CD4-positive, alpha-beta T cell (primary cell): Measurements from ENCODE around the gene POLR3G. TPM values are rescaled to one million over a fixed set of nuclear protein-coding genes. Genes with fewer than 3 reads are reported as not detected.

Experiments used
- ATAC-seq: fragments of 200-7000 bp; cut with Tn5 transposase; one replicate; pipeline ENCODE4 v1.10.0; 2022; ENCODE audit warnings: mild to moderate bottlenecking; ENCODE audit not compliant: poor library complexity
- CTCF ChIA-PET: fragments of 350-600 bp; sonication (Branson Sonifier 250); formaldehyde crosslinking; loops from one replicate; lab custom pipeline; 2021; ENCODE audit warnings: antibody characterized with exemption, inconsistent platforms; lab: Charles Lee
- POLR2A ChIA-PET: fragments of 350-600 bp; sonication (Branson Sonifier 250); formaldehyde crosslinking; loops from one replicate; lab custom pipeline; 2021; ENCODE audit warnings: antibody characterized with exemption, inconsistent platforms; lab: Charles Lee
- DNase-seq, 14 experiments: peaks; one replicate each; pipeline ENCODE4 v3.0.0-alpha.2; 2013 to 2020; ENCODE audit warnings: mixed read lengths in 2 of 14
- H3K27ac ChIP-seq, 2 donors: one replicate each; pipeline versions ENCODE4 v1.5.1 to v1.7.0; 2013; ENCODE audit warnings: low read length in 2 of 2, low read depth in 1 of 2, mild to moderate bottlenecking in 1 of 2
- H3K27me3 ChIP-seq, 2 experiments: 1 replicate in 1 of 2; 2 replicates in 1 of 2; pipeline versions ENCODE4 v1.6.1 to v1.7.0; 2013; ENCODE audit warnings: low read length in 2 of 2, control low read depth in 1 of 2, mild to moderate bottlenecking in 1 of 2, moderate library complexity in 1 of 2; ENCODE audit not compliant: insufficient read depth in 2 of 2, control insufficient read depth in 1 of 2
- H3K36me3 ChIP-seq: one replicate; pipeline ENCODE4 v1.6.1; 2013; ENCODE audit warnings: low read length, control low read depth; ENCODE audit not compliant: insufficient read depth
- H3K4me1 ChIP-seq: one replicate; pipeline ENCODE4 v1.6.1; 2013; ENCODE audit warnings: low read length, control low read depth; ENCODE audit not compliant: insufficient read depth
- H3K4me3 ChIP-seq: one replicate; pipeline ENCODE4 v1.5.1; 2013; ENCODE audit warnings: mild to moderate bottlenecking, low read length, moderate library complexity
- H3K9me3 ChIP-seq, 2 experiments: 1 replicate in 1 of 2; 2 replicates in 1 of 2; pipeline versions ENCODE4 v1.6.1 to v1.7.0; 2013; ENCODE audit warnings: low read length in 2 of 2, mild to moderate bottlenecking in 2 of 2, control low read depth in 1 of 2, moderate library complexity in 1 of 2; ENCODE audit not compliant: control insufficient read depth in 1 of 2, insufficient read depth in 1 of 2
- H3K27ac Mint-ChIP-seq: one replicate; pipeline ENCODE4 v1.8.0; 2020; ENCODE audit warnings: mixed read lengths
- H3K27me3 Mint-ChIP-seq: one replicate; pipeline ENCODE4 v1.8.0; 2021; ENCODE audit warnings: mixed read lengths
- H3K36me3 Mint-ChIP-seq: one replicate; pipeline ENCODE4 v1.8.0; 2021; ENCODE audit warnings: low read depth, mixed read lengths
- H3K4me1 Mint-ChIP-seq: one replicate; pipeline ENCODE4 v1.8.0; 2021; ENCODE audit warnings: low read depth, mixed read lengths
- H3K4me3 Mint-ChIP-seq: one replicate; pipeline ENCODE4 v1.8.0; 2020; ENCODE audit warnings: mild to moderate bottlenecking, mixed read lengths
- H3K9me3 Mint-ChIP-seq: one replicate; pipeline ENCODE4 v1.8.0; 2020; ENCODE audit warnings: mixed read lengths
- CTCF ChIP-seq: fragments of 200-600 bp; IDR thresholded peaks from one replicate; pipeline ENCODE4 v1.8.0; 2022; ENCODE audit warnings: antibody characterized with exemption, mild to moderate bottlenecking
- intact Hi-C, 2 experiments: fragments of 100-400 bp; cut with DNase I in 1 of 2; cut with micrococcal nuclease in 1 of 2; formaldehyde crosslinking; loops; one replicate each; pipeline versions ENCODE4 v1.15.1 to v1.9.0; 2023 to 2025; cut with DNase I, micrococcal nuclease
- total RNA-seq, 174 experiments: library from RNA in 2 of 174; stranded (reverse) in 2 of 174; gene quantifications; one replicate each; pipeline ENCODE4 v1.2.3 and lab custom pipeline; 2021 to 2026

POLR3G gene
- total RNA-seq, 2 experiments from 2014 or later = 0.80 to 2.3 TPM

- Histone ChIP-seq H3K4me1 (peaks cover 2% of the 10 kb centered on the region), H3K9me3 (no peaks in the 10 kb centered on the region), H3K36me3 (no peaks in the 10 kb centered on the region), H3K4me3 (no peak overlapping the region), H3K27me3 (peaks cover 11 to 26% of the 10 kb centered on the region in 2 experiments), H3K27ac (no peak overlapping the region)
- Mint-ChIP-seq H3K27ac (no peak overlapping the region), H3K4me1 (no peaks in the 10 kb centered on the region), H3K27me3 (peaks cover 57% of the 10 kb centered on the region), H3K9me3 (no peaks in the 10 kb centered on the region), H3K36me3 (peaks cover 2% of the 10 kb centered on the region), H3K4me3 (no peak overlapping the region)
- no peak for ATAC-seq
- ChIA-PET CTCF (no interaction called here), POLR2A (no interaction called here)
- no peak for DNase-seq
- TF ChIP-seq CTCF = no peak
- intact Hi-C loops = loop anchor here (5.0 kb wide), 3 partner anchors 247 to 1808 kb away; no protein-coding TSS in a partner anchor
Observed at GRCh38 chr5:90534922-90535321, 60.3 kb downstream of the POLR3G start.

GRCh38 chr5:90542827-90543519 is 68.3 kb downstream of the POLR3G start:
- POLR2A ChIA-PET = no interaction called here
- intact Hi-C loops = no loop called here
- peaks cover 0 to 21% of the 10 kb centered on the region in 2 experiments for H3K27me3 ChIP-seq
- Mint-ChIP-seq H3K27ac (no peak overlapping the region), H3K27me3 (peaks cover 65% of the 10 kb centered on the region), H3K36me3 (no peaks in the 10 kb centered on the region), H3K4me3 (no peak overlapping the region), H3K4me1 (no peaks in the 10 kb centered on the region), H3K9me3 (no peaks in the 10 kb centered on the region)
- H3K4me1 ChIP-seq = no peaks in the 10 kb centered on the region
- no peak for ATAC-seq
- H3K36me3 ChIP-seq = no peaks in the 10 kb centered on the region
- no peak for TF ChIP-seq CTCF
- DNase-seq = no peak
- no peaks in the 10 kb centered on the region for H3K9me3 ChIP-seq
- H3K4me3 ChIP-seq = no peak overlapping the region
- no peak overlapping the region for H3K27ac ChIP-seq
- CTCF ChIA-PET = no interaction called here

GRCh38 chr5:90545511-90545910 is 70.8 kb downstream of the POLR3G start:
- no peak overlapping the region for H3K27ac ChIP-seq
- no peaks in the 10 kb centered on the region for H3K4me1 ChIP-seq
- H3K27me3 ChIP-seq = peaks cover 4 to 25% of the 10 kb centered on the region in 2 experiments
- intact Hi-C loops = no loop called here
- H3K9me3 Mint-ChIP-seq = no peaks in the 10 kb centered on the region
- DNase-seq (no peak), ATAC-seq (no peak)
- H3K4me3 ChIP-seq = no peak overlapping the region
- ChIA-PET CTCF (interaction anchor here (0.6 kb wide), 1 partner anchor 13 kb away, joined by 3 read pairs; no protein-coding TSS in a partner anchor), POLR2A (no interaction called here)
- no peaks in the 10 kb centered on the region for H3K9me3 ChIP-seq
- TF ChIP-seq CTCF = no peak
- H3K36me3 ChIP-seq = no peaks in the 10 kb centered on the region
- H3K27ac Mint-ChIP-seq = no peak overlapping the region
- H3K4me3 Mint-ChIP-seq = no peak overlapping the region
- H3K36me3 Mint-ChIP-seq = no peaks in the 10 kb centered on the region
- no peaks in the 10 kb centered on the region for H3K4me1 Mint-ChIP-seq
- H3K27me3 Mint-ChIP-seq = peaks cover 64% of the 10 kb centered on the region
